HepG2 (cell line): ENCODE results near the gene PTPRO. TPM values are rescaled to one million over a fixed set of nuclear protein-coding genes. Genes with fewer than 3 reads are reported as not detected.

Experiments used
- ATAC-seq: fragments of 200-7000 bp; cut with Tn5 transposase; 3 replicates; pipeline ENCODE4 v1.9.1; 2020; ENCODE audit warnings: mild to moderate bottlenecking, moderate library complexity
- BruUV-seq: library from RNA; stranded (reverse); fragments of 400-500 nt; replicated peaks from 2 replicates; lab custom pipeline; 2021; lab: Mats Ljungman, UMichigan
- CTCF ChIA-PET: fragments of 300-600 bp; formaldehyde crosslinking; extraction: SDS; loops from one replicate; lab custom pipeline; 2021; ENCODE audit warnings: low total read pairs, inconsistent platforms, low intra/inter-chr PET ratio; lab: Yijun Ruan, JAX
- POLR2A ChIA-PET: fragments of 350-600 bp; sonication (Branson Sonifier 250); formaldehyde crosslinking; loops from one replicate; lab custom pipeline; 2020; ENCODE audit warnings: antibody characterized with exemption, inconsistent platforms; lab: Yijun Ruan, JAX
- DNase-seq: peaks from one replicate; pipeline ENCODE4 v3.0.0-alpha.2; 2015; ENCODE audit warnings: low spot score
- FAIRE-seq: peaks from 3 replicates; lab custom pipeline; 2011; peaks lifted over from hg19 to GRCh38; lab: Jason Lieb, UNC
- H2AFZ ChIP-seq: one replicate; pipeline ENCODE4 v1.6.1; 2011; ENCODE audit warnings: low read length, inconsistent platforms
- H3K27ac ChIP-seq: fragments of 300-600 bp; 3 replicates; pipeline ENCODE4 v1.8.0; 2011; ENCODE audit warnings: mixed run types, mild to moderate bottlenecking, mixed read lengths, low read length, inconsistent platforms; ENCODE audit not compliant: insufficient read depth; ENCODE audit errors: extremely low read length
- H3K27me3 ChIP-seq, 2 experiments: fragments of 200-600 bp in 1 of 2; 2 replicates in 1 of 2; 3 replicates in 1 of 2; pipeline versions ENCODE4 v1.6.0 to v1.8.0; 2011; ENCODE audit warnings: low read length in 2 of 2, mild to moderate bottlenecking in 2 of 2, moderate library complexity in 2 of 2, inconsistent platforms in 1 of 2; ENCODE audit not compliant: insufficient read depth in 2 of 2, control insufficient read depth in 1 of 2
- H3K36me3 ChIP-seq, 2 experiments: fragments of 200-600 bp in 1 of 2; replicated peaks in 1 of 2; 2 replicates in 1 of 2; 3 replicates in 1 of 2; pipeline versions ENCODE4 v1.5.1 to v1.8.0; 2011; ENCODE audit warnings: low read length in 2 of 2, inconsistent platforms in 1 of 2; ENCODE audit not compliant: insufficient read depth in 2 of 2, control insufficient read depth in 1 of 2
- H3K4me1 ChIP-seq: 2 replicates; pipeline ENCODE4 v1.5.1; 2012; ENCODE audit warnings: low read length, inconsistent platforms; ENCODE audit not compliant: insufficient read depth
- H3K4me2 ChIP-seq: 2 replicates; pipeline ENCODE4 v1.6.0; 2011; ENCODE audit warnings: low read depth, low read length, inconsistent platforms
- H3K4me3 ChIP-seq, 3 experiments: fragments of 200-600 bp in 1 of 3; sonication (generic), shearing (Covaris generic) in 1 of 3; replicated peaks in 1 of 3; 2 replicates each; pipeline ENCODE4 v1.5.1; 2011 to 2016; ENCODE audit warnings: low read length in 3 of 3, inconsistent platforms in 2 of 3, low read depth in 2 of 3, mild to moderate bottlenecking in 2 of 3, control low read depth in 1 of 3, mixed read lengths in 1 of 3; ENCODE audit not compliant: insufficient read depth in 1 of 3
- H3K79me2 ChIP-seq: one replicate; pipeline ENCODE4 v1.6.1; 2011; ENCODE audit warnings: low read length, inconsistent platforms; ENCODE audit not compliant: insufficient read depth
- H3K9ac ChIP-seq: 2 replicates; pipeline ENCODE4 v1.6.0; 2011; ENCODE audit warnings: mild to moderate bottlenecking, low read depth, low read length, inconsistent platforms; ENCODE audit not compliant: insufficient read depth
- H3K9me3 ChIP-seq: 2 replicates; pipeline ENCODE4 v1.5.1; 2012; ENCODE audit warnings: mild to moderate bottlenecking, low read length
- H4K20me1 ChIP-seq: 2 replicates; pipeline ENCODE4 v1.6.0; 2011; ENCODE audit warnings: inconsistent platforms, mild to moderate bottlenecking, low read length, moderate library complexity; ENCODE audit not compliant: insufficient read depth
- E2F5 ChIP-seq: sonication (generic); formaldehyde crosslinking; conservative IDR thresholded peaks from 2 replicates; pipeline ENCODE4 v1.4.0; 2020; ENCODE audit warnings: missing genetic modification reagents
- FOSL2 ChIP-seq: sonication (generic); formaldehyde crosslinking; IDR thresholded peaks from 2 replicates; pipeline ENCODE4 v1.4.0; 2020; ENCODE audit warnings: missing genetic modification reagents
- GLI4 ChIP-seq: sonication (generic); formaldehyde crosslinking; IDR thresholded peaks from 2 replicates; pipeline ENCODE4 v1.5.1; 2020; ENCODE audit warnings: missing genetic modification reagents, mild to moderate bottlenecking, moderate library complexity, borderline replicate concordance
- GLMP ChIP-seq: sonication (generic); formaldehyde crosslinking; IDR thresholded peaks from 2 replicates; pipeline ENCODE4 v1.9.0; 2021; ENCODE audit warnings: missing genetic modification reagents, mild to moderate bottlenecking, borderline replicate concordance
- IKZF4 ChIP-seq: sonication (generic); formaldehyde crosslinking; IDR thresholded peaks from 2 replicates; pipeline ENCODE4 v1.5.1; 2020; ENCODE audit warnings: borderline replicate concordance, mild to moderate bottlenecking, low read depth, missing genetic modification reagents; ENCODE audit errors: not compliant biosample characterization
- ISX ChIP-seq: sonication (generic); formaldehyde crosslinking; conservative IDR thresholded peaks from 2 replicates; pipeline ENCODE4 v1.5.0; 2020; ENCODE audit warnings: missing genetic modification reagents
- MBD4 ChIP-seq: IDR thresholded peaks from 2 replicates; pipeline ENCODE4 v1.6.1; 2012; ENCODE audit warnings: low read length, inconsistent platforms, borderline replicate concordance
- MED8 ChIP-seq: sonication (generic); formaldehyde crosslinking; IDR thresholded peaks from 2 replicates; pipeline ENCODE4 v1.8.1; 2023; ENCODE audit warnings: mild to moderate bottlenecking, missing genetic modification reagents; ENCODE audit not compliant: insufficient replicate concordance
- NRL ChIP-seq: sonication (generic); formaldehyde crosslinking; IDR thresholded peaks from 2 replicates; pipeline ENCODE4 v1.5.0; 2020; ENCODE audit warnings: missing genetic modification reagents, mild to moderate bottlenecking, moderate library complexity, borderline replicate concordance
- SNAPC2 ChIP-seq: sonication (generic); formaldehyde crosslinking; IDR thresholded peaks from 2 replicates; pipeline ENCODE4 v1.8.1; 2022; ENCODE audit warnings: mild to moderate bottlenecking, missing genetic modification reagents
- SP4 ChIP-seq: sonication (generic); formaldehyde crosslinking; IDR thresholded peaks from 2 replicates; pipeline ENCODE4 v1.8.1; 2023; ENCODE audit warnings: mild to moderate bottlenecking, missing genetic modification reagents
- TARDBP ChIP-seq: sonication (generic); formaldehyde crosslinking; IDR thresholded peaks from 2 replicates; pipeline ENCODE4 v1.8.0; 2022; ENCODE audit warnings: mild to moderate bottlenecking, missing genetic modification reagents
- USF2 ChIP-seq, 2 experiments: sonication (generic) in 1 of 2; formaldehyde crosslinking in 1 of 2; IDR thresholded peaks; 2 replicates each; pipeline versions ENCODE4 v1.5.1 to v1.6.1; 2011 to 2020; ENCODE audit warnings: borderline replicate concordance in 1 of 2, low read depth in 1 of 2, low read length in 1 of 2, mild to moderate bottlenecking in 1 of 2, missing genetic modification reagents in 1 of 2, moderate library complexity in 1 of 2
- ZBTB3 ChIP-seq: sonication (generic); formaldehyde crosslinking; IDR thresholded peaks from 2 replicates; pipeline ENCODE4 v1.4.0; 2020; ENCODE audit warnings: low read depth, mild to moderate bottlenecking, moderate library complexity, missing genetic modification reagents, borderline replicate concordance
- ZNF253 ChIP-seq: sonication (generic); formaldehyde crosslinking; IDR thresholded peaks from 2 replicates; pipeline ENCODE4 v1.8.0; 2022; ENCODE audit warnings: mild to moderate bottlenecking, missing genetic modification reagents, borderline replicate concordance
- ZNF317 ChIP-seq: sonication (generic); formaldehyde crosslinking; IDR thresholded peaks from 2 replicates; pipeline ENCODE4 v1.5.0; 2020; ENCODE audit warnings: mild to moderate bottlenecking, missing genetic modification reagents
- ZNF501 ChIP-seq: sonication (generic); formaldehyde crosslinking; IDR thresholded peaks from 2 replicates; pipeline ENCODE4 v1.5.1; 2020; ENCODE audit warnings: mild to moderate bottlenecking, moderate library complexity, missing genetic modification reagents
- ZNF563 ChIP-seq: sonication (generic); formaldehyde crosslinking; IDR thresholded peaks from 2 replicates; pipeline ENCODE4 v1.8.0; 2022; ENCODE audit warnings: mild to moderate bottlenecking, moderate library complexity, missing genetic modification reagents
- ZNF777 ChIP-seq: sonication (generic); formaldehyde crosslinking; IDR thresholded peaks from 2 replicates; pipeline ENCODE4 v1.4.0; 2020; ENCODE audit warnings: missing genetic modification reagents
- WGBS: methylation state at CpG from one replicate; pipeline ENCODE4 v1.1.6; 2017; ENCODE audit warnings: low lambda C conversion rate; 5-methylcytosine and 5-hydroxymethylcytosine counted together
- in situ Hi-C: cut with HindIII; loops from 2 replicates; pipeline ENCODE4 v1.10.0; 2017; ENCODE audit warnings: low pct_unique_long_range_greater_than_20kb; ENCODE audit not compliant: extremely low pct_ligation_motif_present
- intact Hi-C: fragments of 100-400 bp; cut with micrococcal nuclease; formaldehyde crosslinking; loops from one replicate; pipeline ENCODE4 v1.10.0; 2022; ENCODE audit not compliant: unreplicated experiment
- polyA plus RNA-seq, 8 experiments: library from polyadenylated mRNA; depleted of rRNA in 3 of 8; stranded (reverse) in 7 of 8; unstranded in 1 of 8; fragments of >200 nt; fragmentation: Illumina TruSeq in 4 of 8; extraction: Trizol in 4 of 8; gene quantifications; 2 replicates each; pipeline versions ENCODE4 v1.2.1 to v1.2.3, GENCODE V29; 2011 to 2016; ENCODE audit warnings: low read depth in 4 of 8, missing spikeins in 1 of 8, mixed read lengths in 1 of 8; ENCODE audit not compliant: insufficient read depth in 1 of 8
- total RNA-seq, 5 experiments: library from RNA; depleted of rRNA; stranded (reverse); fragments of >200 nt; fragmentation: Illumina TruSeq; extraction: Trizol; gene quantifications; 2 replicates each; pipeline ENCODE4 v1.2.3, GENCODE V29; 2016; ENCODE audit warnings: low read depth in 1 of 5

Gene PTPRO
- total and polyA plus RNA-seq, 2 of the 13 experiments (the other 11 are each of a cell fraction or from before 2014, with no cell fraction given): 0.04 TPM; not detected in 1

GRCh38 chr12:15335959-15336358, 13.7 kb downstream of the PTPRO start (continued):
- TF ChIP-seq GLI4 (CRISPR knock-in tag): no peak
- no peak for TF ChIP-seq ZNF777 (CRISPR knock-in tag)
- no peak for TF ChIP-seq ZNF501 (CRISPR knock-in tag)

GRCh38 chr12:15336768-15337553, 14.7 kb downstream of the PTPRO start:
- no peak overlapping the region for H3K4me2 ChIP-seq
- no peaks in the 10 kb centered on the region for H3K4me1 ChIP-seq
- H3K36me3 ChIP-seq: no peaks in the 10 kb centered on the region
- ATAC-seq: no peak
- BruUV-seq: no TSS peak
- WGBS: 20% methylated on average over 9 of the region's 9 CpGs
- H3K27me3 ChIP-seq: no peaks in the 10 kb centered on the region
- no peak overlapping the region for H3K9ac ChIP-seq
- in situ Hi-C loops (no loop called here), intact Hi-C loops (no loop called here)
- H3K79me2 ChIP-seq: no peaks in the 10 kb centered on the region
- no peak overlapping the region for H3K27ac ChIP-seq
- ChIA-PET POLR2A (no interaction called here), CTCF (no interaction called here)
- H4K20me1 ChIP-seq: no peaks in the 10 kb centered on the region
- no peak overlapping the region for H3K4me3 ChIP-seq
- no peak for DNase-seq
- no peaks in the 10 kb centered on the region for H3K9me3 ChIP-seq
- no peak for FAIRE-seq
- H2AFZ ChIP-seq: no peak overlapping the region
- TF ChIP-seq ZBTB3 (CRISPR knock-in tag) (no peak), ISX (CRISPR knock-in tag) (no peak), NRL (CRISPR knock-in tag) (no peak), GLMP (CRISPR knock-in tag) (no peak), ZNF317 (no peak), MED8 (CRISPR knock-in tag) (no peak), SP4 (CRISPR knock-in tag) (no peak), E2F5 (CRISPR knock-in tag) (no peak), USF2 (IDR thresholded peaks at IDR 0.05; ENCODE audit: low read depth, low read length) (no peak), USF2 (CRISPR knock-in tag; IDR thresholded peaks at IDR 0.05; ENCODE audit: borderline replicate concordance) (no peak), TARDBP (CRISPR knock-in tag) (no peak), FOSL2 (no peak), MBD4 (no peak), SNAPC2 (CRISPR knock-in tag) (no peak), ZNF563 (CRISPR knock-in tag) (no peak), ZNF253 (CRISPR knock-in tag) (no peak), IKZF4 (no peak)
